GM23338 (cell line): ENCODE results near the gene CPD.

ENCODE experiments used
- EZH2 ChIP-seq: fragments of 200-600 bp; sonication (generic); IDR thresholded peaks from one replicate; pipeline ENCODE4 v1.8.0; 2017; ENCODE audit warnings: antibody characterized with exemption, mild to moderate bottlenecking, low read depth; ENCODE audit not compliant: unreplicated experiment
- EZH2phosphoT487 ChIP-seq: fragments of 200-600 bp; sonication (generic); IDR thresholded peaks from one replicate; pipeline ENCODE4 v1.8.1; 2018; ENCODE audit warnings: antibody characterized with exemption; ENCODE audit not compliant: unreplicated experiment
- NANOG ChIP-seq: IDR thresholded peaks from 2 replicates; pipeline ENCODE4 v1.6.1; 2016; ENCODE audit warnings: antibody characterized with exemption, borderline replicate concordance
- POLR2AphosphoS5 ChIP-seq: IDR thresholded peaks from 2 replicates; pipeline ENCODE4 v1.6.1; 2016; ENCODE audit warnings: antibody characterized with exemption, low read depth
- REST ChIP-seq: IDR thresholded peaks from one replicate; pipeline ENCODE4 v1.6.1; 2018; ENCODE audit warnings: antibody characterized with exemption; ENCODE audit not compliant: unreplicated experiment
- STAT1 ChIP-seq: IDR thresholded peaks from one replicate; pipeline ENCODE4 v1.6.1; 2016; ENCODE audit warnings: antibody characterized with exemption; ENCODE audit not compliant: unreplicated experiment
- TF ChIP-seq, protein P1 (sequence below), 2 experiments: fragments of 200-600 bp in 1 of 2; sonication (generic) in 1 of 2; conservative IDR thresholded peaks; 2 replicates each; pipeline versions ENCODE4 v1.5.1 to v1.6.1; 2016 to 2017; ENCODE audit warnings: antibody characterized with exemption in 2 of 2, low read depth in 2 of 2, mild to moderate bottlenecking in 2 of 2, moderate library complexity in 1 of 2
- TF ChIP-seq, protein P2 (sequence below): IDR thresholded peaks from 2 replicates; pipeline ENCODE4 v1.6.1; 2016; ENCODE audit warnings: antibody characterized with exemption

DNA sequence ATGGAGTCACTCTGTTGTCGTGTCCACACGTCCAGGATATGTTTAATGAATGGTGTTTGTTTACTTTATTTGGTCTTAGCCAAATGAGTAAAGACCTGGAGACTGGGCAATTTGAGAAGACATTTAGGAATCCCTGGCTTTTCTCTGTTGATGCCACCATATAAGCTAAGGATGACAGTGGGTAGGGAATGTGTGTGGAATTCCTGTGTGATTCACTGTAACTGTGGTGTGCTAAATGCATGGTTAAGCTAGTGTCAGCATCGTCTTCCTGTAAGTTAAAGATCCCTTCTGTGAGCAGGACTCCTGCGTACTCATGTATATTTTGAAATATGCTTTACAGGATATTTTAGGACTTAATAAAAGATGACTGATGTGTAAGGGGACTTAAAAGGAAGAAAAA lies 124.8 kb downstream of the CPD start:
- TF ChIP-seq, protein P1, sequence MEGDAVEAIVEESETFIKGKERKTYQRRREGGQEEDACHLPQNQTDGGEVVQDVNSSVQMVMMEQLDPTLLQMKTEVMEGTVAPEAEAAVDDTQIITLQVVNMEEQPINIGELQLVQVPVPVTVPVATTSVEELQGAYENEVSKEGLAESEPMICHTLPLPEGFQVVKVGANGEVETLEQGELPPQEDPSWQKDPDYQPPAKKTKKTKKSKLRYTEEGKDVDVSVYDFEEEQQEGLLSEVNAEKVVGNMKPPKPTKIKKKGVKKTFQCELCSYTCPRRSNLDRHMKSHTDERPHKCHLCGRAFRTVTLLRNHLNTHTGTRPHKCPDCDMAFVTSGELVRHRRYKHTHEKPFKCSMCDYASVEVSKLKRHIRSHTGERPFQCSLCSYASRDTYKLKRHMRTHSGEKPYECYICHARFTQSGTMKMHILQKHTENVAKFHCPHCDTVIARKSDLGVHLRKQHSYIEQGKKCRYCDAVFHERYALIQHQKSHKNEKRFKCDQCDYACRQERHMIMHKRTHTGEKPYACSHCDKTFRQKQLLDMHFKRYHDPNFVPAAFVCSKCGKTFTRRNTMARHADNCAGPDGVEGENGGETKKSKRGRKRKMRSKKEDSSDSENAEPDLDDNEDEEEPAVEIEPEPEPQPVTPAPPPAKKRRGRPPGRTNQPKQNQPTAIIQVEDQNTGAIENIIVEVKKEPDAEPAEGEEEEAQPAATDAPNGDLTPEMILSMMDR (conservative IDR thresholded peaks at IDR 0.05; ENCODE audit: low read depth in 2 of 2) = no peak
- no peak for TF ChIP-seq POLR2AphosphoS5
- no peak for TF ChIP-seq EZH2
- no peak for TF ChIP-seq REST
- TF ChIP-seq, protein P2, sequence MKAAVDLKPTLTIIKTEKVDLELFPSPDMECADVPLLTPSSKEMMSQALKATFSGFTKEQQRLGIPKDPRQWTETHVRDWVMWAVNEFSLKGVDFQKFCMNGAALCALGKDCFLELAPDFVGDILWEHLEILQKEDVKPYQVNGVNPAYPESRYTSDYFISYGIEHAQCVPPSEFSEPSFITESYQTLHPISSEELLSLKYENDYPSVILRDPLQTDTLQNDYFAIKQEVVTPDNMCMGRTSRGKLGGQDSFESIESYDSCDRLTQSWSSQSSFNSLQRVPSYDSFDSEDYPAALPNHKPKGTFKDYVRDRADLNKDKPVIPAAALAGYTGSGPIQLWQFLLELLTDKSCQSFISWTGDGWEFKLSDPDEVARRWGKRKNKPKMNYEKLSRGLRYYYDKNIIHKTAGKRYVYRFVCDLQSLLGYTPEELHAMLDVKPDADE = no peak
- TF ChIP-seq EZH2phosphoT487 = no peak
- TF ChIP-seq NANOG = no peak
- TF ChIP-seq STAT1 = no peak
